AG04449 (cell line): ENCODE measurements around the gene IL1B.

Experiments
- CTCF ChIA-PET: fragments of 350-600 bp; formaldehyde crosslinking; extraction: SDS; loops from one replicate; lab custom pipeline; 2021; ENCODE audit warnings: antibody characterized with exemption; lab: Yijun Ruan, JAX
- POLR2A ChIA-PET: fragments of 400-600, 350-600 bp; formaldehyde crosslinking; extraction: SDS; loops from one replicate; lab custom pipeline; 2020; ENCODE audit warnings: antibody characterized with exemption, inconsistent platforms; lab: Yijun Ruan, JAX
- DNase-seq: peaks from one replicate; pipeline ENCODE4 v3.0.0-alpha.2; 2010; ENCODE audit warnings: low read depth, low spot score
- H3K4me3 ChIP-seq: 2 replicates; pipeline ENCODE4 v1.5.1; 2011; ENCODE audit warnings: low read depth, mild to moderate bottlenecking, control low read depth, low read length
- TF ChIP-seq, protein P1 (sequence below): IDR thresholded peaks from one replicate; pipeline ENCODE4 v1.5.1; 2011; ENCODE audit warnings: mild to moderate bottlenecking, moderate library complexity, low read length, control low read depth, inconsistent platforms; ENCODE audit not compliant: insufficient read depth; ENCODE audit errors: missing control alignments

The IL1B gene

DNA sequence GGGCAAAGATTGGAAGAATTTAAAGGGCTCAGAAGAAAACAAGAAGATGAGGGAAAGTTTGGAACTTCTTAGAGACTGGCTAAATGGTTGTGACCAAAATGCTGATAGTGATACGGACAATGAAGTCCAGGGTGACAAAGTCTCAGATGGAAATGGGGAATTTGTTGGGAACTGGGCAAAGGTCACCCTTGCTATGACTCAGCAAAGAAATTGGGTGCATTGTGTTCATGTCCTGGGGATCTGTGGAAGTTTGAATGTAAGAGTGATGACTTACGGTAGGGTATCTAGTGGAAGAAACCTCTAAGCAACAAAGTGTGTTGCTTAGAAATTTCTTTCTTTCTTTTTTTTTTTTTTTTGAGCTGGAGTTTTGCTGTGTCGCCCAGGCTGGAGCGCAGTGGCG, 46.3 kb downstream of the IL1B start:
- CTCF ChIA-PET = interaction anchor here (1.2 kb wide), 1 partner anchor 41 kb away, joined by 3 read pairs; no protein-coding TSS in a partner anchor
- TF ChIP-seq, protein P1, sequence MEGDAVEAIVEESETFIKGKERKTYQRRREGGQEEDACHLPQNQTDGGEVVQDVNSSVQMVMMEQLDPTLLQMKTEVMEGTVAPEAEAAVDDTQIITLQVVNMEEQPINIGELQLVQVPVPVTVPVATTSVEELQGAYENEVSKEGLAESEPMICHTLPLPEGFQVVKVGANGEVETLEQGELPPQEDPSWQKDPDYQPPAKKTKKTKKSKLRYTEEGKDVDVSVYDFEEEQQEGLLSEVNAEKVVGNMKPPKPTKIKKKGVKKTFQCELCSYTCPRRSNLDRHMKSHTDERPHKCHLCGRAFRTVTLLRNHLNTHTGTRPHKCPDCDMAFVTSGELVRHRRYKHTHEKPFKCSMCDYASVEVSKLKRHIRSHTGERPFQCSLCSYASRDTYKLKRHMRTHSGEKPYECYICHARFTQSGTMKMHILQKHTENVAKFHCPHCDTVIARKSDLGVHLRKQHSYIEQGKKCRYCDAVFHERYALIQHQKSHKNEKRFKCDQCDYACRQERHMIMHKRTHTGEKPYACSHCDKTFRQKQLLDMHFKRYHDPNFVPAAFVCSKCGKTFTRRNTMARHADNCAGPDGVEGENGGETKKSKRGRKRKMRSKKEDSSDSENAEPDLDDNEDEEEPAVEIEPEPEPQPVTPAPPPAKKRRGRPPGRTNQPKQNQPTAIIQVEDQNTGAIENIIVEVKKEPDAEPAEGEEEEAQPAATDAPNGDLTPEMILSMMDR = no peak
- DNase-seq = no peak
- H3K4me3 ChIP-seq = no peak overlapping the region
- POLR2A ChIA-PET = no interaction called here

DNA sequence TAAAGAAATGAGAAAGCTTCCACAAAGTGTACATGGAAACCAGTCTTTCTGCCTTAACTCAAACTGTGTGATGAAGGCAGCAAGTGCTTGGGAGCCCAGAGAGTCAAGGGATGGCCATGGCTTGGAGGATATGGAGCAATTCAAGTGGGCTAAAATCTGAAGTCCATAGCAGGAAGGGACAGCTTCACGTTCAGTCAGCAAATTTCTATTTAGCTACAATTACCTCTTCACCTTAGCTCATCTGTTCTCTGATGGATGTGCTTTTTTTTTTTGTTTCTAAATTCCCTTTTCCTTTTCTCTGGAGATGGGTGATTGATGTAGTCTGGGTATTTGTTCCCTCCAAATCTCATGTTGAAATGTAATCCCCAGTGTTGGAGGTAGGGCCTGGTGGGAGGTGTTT, 47.4 kb downstream of the IL1B start:
- H3K4me3 ChIP-seq = no peak overlapping the region
- CTCF ChIA-PET = interaction anchor here (1.4 kb wide), 1 partner anchor 39 kb away, joined by 4 read pairs; no protein-coding TSS in a partner anchor
- TF ChIP-seq, protein P1 = no peak
- POLR2A ChIA-PET = no interaction called here
- DNase-seq = no peak

DNA sequence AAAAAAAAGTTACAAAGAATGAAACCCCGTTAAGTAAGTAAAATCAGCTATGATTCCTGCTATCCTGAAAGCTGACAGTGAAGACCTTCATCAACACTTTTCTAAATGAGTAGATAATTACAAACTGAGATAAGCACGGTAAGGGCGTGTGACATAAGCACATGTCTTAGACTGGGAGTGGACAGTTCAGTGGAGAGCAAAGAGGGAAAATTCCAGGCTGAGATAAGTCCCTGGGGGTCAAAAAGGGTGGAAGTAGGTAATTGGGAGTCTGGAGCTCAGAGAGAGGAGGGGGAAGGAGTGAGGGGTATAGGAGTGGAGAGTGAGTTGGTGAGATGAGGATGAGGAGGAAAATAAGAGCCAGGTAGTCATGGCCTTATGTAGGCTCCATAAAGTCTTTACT, 47.9 kb downstream of the IL1B start:
- H3K4me3 ChIP-seq = no peak overlapping the region
- CTCF ChIA-PET = interaction anchor here (1.4 kb wide), 1 partner anchor 39 kb away, joined by 4 read pairs; no protein-coding TSS in a partner anchor
- TF ChIP-seq, protein P1 = no peak
- no peak for DNase-seq
- POLR2A ChIA-PET = no interaction called here

DNA sequence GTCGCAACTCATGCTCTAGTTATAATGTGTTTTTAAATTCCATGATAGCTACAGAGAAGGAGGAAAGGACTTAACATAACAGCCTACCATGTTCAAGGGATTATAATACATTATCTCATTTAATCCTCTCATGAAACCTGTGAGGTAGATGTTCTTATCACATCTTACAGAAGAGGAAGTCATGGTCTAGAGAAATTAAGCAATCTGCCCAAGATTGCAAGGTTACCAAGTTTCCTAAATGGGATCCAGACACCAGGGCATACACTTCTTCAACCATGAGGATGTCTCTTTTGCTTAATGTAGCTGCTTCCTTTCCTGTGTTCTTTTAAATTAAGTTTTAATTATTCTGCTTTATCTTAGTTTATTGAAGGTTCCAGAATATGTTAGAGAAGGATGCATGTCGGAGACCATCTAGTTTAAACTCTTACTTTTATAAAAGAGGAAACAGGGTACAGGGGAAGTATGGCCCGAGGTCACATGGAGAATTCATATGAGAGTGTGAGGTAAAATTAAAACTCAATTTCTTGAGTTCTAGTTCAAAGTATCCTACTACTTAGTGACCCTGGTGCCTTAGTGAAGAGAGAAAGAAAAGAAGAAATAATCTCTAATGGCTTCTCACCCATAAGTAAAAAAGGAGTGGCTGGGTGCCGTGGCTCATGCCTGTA, 48.7 kb downstream of the IL1B start:
- no peak for DNase-seq
- H3K4me3 ChIP-seq = no peak overlapping the region
- TF ChIP-seq, protein P1 = no peak
- POLR2A ChIA-PET = no interaction called here
- CTCF ChIA-PET = interaction anchor here (1.4 to 3.9 kb wide), 2 partner anchors 38 to 154 kb away, joined by 4 to 17 read pairs; no protein-coding TSS in a partner anchor

DNA sequence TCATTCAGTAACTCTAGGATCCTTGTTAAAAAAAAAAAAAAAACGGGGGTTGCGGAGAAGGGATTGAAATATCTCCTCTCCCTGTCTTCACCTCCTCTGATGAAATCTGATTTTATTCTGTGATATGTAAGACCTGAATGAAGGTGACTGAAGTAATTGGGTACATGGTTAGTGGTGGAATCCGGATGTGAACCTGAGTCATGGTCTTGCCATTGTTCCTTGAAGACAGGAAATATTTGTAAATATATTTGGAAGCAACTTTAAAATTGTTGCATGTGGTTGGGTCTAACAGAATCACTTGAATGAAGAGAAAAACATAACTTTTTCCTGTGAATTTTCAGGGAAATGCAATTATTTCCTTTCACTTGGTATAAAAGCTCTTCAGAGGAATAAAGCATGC, 49.3 kb downstream of the IL1B start:
- TF ChIP-seq, protein P1 = no peak
- CTCF ChIA-PET = interaction anchor here (3.9 kb wide), 1 partner anchor 155 kb away, joined by 17 read pairs; no protein-coding TSS in a partner anchor
- DNase-seq = no peak
- H3K4me3 ChIP-seq = no peak overlapping the region
- POLR2A ChIA-PET = no interaction called here

DNA sequence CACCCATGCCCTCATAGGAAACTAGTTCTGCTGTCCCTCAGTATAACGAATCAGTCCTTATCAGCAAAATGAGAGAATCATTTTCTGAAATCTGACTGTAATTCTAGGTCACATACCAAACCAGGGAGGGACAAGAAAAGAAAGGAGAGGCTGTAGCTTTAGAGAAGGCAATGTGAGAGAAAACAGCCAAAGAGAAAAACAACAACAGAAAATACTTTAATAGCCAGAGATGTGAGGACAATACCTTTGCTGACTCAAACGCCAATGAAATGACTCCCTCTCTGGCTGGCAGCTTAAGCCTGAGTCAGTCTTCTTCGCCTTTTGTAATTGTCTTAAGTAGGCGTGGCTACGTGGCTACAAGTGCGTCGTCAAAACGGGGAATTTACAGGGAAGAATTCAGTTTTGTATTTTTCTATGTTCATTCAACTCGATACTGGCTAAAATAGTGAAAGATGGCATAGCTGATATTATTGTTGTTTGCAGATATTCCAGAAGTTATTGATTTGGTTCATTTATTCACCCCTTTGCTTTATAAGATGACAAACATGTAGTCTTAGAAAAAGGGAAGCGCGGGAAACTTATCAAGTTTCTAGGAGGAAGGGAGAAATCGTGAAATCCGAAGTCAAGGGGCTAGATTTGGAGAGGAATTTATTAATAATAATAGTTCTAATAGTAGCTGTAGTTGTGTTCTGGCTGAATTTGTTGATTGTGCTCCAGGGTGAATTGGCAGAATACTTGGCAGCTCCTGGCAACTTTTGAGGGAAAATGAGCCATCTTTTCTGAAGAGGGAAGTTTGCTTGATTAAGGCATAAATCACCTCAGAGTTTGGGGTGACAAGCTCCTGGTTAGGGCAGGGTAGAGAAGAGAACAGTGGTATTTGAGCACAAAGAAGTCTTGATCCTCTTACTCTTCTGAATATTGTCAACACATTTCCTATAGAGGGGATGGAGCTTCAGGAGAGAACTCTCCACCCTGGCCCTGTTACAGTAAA, 52.1 kb downstream of the IL1B start, which contains the start of gene IL1A:
Gene IL1A (minus strand): TSS at position 295 of the 991 bp plus-strand sequence. CDS start 723 bp downstream, outside the sequence.
- TF ChIP-seq, protein P1 = no peak
- POLR2A ChIA-PET = no interaction called here
- CTCF ChIA-PET = interaction anchor here (0.6 to 3.9 kb wide), 4 partner anchors 18 to 158 kb away, joined by 3 to 17 read pairs (median 3); no protein-coding TSS in a partner anchor
- no peak within 1 kb of the TSS for H3K4me3 ChIP-seq
- DNase-seq = peak; percentile 14
